Activated T-helper 1 cell treated with anti-CD3 and anti-CD28 coated beads, Interleukin-12 subunit alpha, Interleukin-12 subunit beta, Interleukin-2, Interleukin-4 antibody, amounts not matched to agents 30 ng/mL and 10 ng/mL and 1 ng/mL, durations not matched to agents 14 hours and 24 hours and 36 hours (primary cell): ENCODE results near the gene PIK3R2. TPM values are rescaled to one million over a fixed set of nuclear protein-coding genes. Genes with fewer than 3 reads are reported as not detected.

Source experiments
- DNase-seq: peaks from one replicate; pipeline ENCODE4 v3.0.0; 2021; ENCODE audit warnings: low spot score
- H3K27ac Mint-ChIP-seq: one replicate; pipeline ENCODE4 v1.8.0; 2021; ENCODE audit warnings: mild to moderate bottlenecking, mixed read lengths
- H3K27me3 Mint-ChIP-seq: one replicate; pipeline ENCODE4 v1.8.0; 2022; ENCODE audit warnings: mild to moderate bottlenecking, moderate library complexity, mixed read lengths; ENCODE audit not compliant: insufficient read depth
- H3K36me3 Mint-ChIP-seq: one replicate; pipeline ENCODE4 v1.8.0; 2021; ENCODE audit warnings: low read depth, mixed read lengths
- H3K4me1 Mint-ChIP-seq: one replicate; pipeline ENCODE4 v1.8.0; 2021; ENCODE audit warnings: low read depth, mixed read lengths
- H3K4me3 Mint-ChIP-seq: one replicate; pipeline ENCODE4 v1.8.0; 2021; ENCODE audit warnings: mild to moderate bottlenecking, moderate library complexity, mixed read lengths
- H3K9me3 Mint-ChIP-seq: one replicate; pipeline ENCODE4 v1.8.0; 2021; ENCODE audit warnings: mixed read lengths
- intact Hi-C: fragments of 100-400 bp; cut with micrococcal nuclease; formaldehyde crosslinking; loops from one replicate; pipeline ENCODE4 v1.15.1; 2024
- total RNA-seq: library from RNA; stranded (reverse); gene quantifications from 2 replicates; pipeline ENCODE4 v1.2.3, GENCODE V29; 2022

Gene PIK3R2
- total RNA-seq, 1 donor from 2014 or later = 15.6 TPM

- H3K4me3 Mint-ChIP-seq = peak overlapping the region; percentile 83
- peaks cover 20% of the 10 kb centered on the region for H3K4me1 Mint-ChIP-seq
- intact Hi-C loops = loop anchor here (1.0 to 5.0 kb wide), 4 partner anchors 38 to 442 kb away; partner anchors contain the start of genes FKBP8 and SSBP4
- no peak for DNase-seq
- peaks cover 8% of the 10 kb centered on the region for H3K36me3 Mint-ChIP-seq
- no peaks in the 10 kb centered on the region for H3K27me3 Mint-ChIP-seq
- no peak overlapping the region for H3K27ac Mint-ChIP-seq
- H3K9me3 Mint-ChIP-seq = no peaks in the 10 kb centered on the region
These were observed 41.2 kb downstream of the PIK3R2 start for GRCh38 chr19:18194181-18194530.

DNA sequence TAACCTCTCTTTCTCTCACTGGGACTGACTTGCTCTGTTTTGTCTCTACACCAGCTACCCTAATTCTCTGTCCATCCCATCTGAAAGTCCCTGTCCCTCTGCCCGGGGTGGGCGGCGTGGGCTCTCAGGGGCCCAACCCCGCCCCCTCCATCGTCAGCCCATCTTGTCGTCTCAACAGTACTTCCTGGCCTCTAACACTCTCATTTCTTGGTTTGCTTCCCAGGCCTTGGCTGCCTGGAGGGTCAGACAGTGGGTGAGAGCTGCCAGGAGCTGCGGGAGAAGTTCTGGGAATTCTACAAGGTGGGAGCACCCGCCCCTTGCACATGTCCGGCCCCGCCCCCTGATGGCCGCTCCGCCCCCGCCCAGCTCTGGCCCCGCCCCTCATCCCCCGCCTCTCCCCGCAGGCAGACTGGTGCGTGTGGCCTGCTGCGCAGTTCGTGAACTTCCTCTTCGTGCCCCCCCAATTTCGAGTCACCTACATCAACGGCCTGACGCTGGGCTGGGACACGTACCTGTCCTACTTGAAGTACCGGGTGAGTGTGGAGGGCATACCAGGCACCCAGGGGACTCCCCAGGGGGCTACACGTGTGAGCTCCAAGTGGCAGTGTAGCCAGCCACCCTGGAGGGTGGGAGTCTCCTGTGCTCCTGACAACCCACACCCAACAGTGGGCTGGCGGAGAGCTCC lies 41.7 kb downstream of the PIK3R2 start:
- Mint-ChIP-seq H3K4me3 (peak overlapping the region; percentile 83), H3K27ac (peak overlapping the region; percentile 44), H3K4me1 (peaks cover 20% of the 10 kb centered on the region), H3K27me3 (no peaks in the 10 kb centered on the region), H3K36me3 (peaks cover 9% of the 10 kb centered on the region), H3K9me3 (no peaks in the 10 kb centered on the region)
- no peak for DNase-seq
- intact Hi-C loops = loop anchor here (1.0 to 5.0 kb wide), 4 partner anchors 38 to 442 kb away; partner anchors contain the start of genes FKBP8 and SSBP4

- H3K27ac Mint-ChIP-seq = no peak overlapping the region
- DNase-seq = no peak
- H3K27me3 Mint-ChIP-seq = no peaks in the 10 kb centered on the region
These were observed 43.5 kb downstream of the PIK3R2 start for GRCh38 chr19:18196511-18196845.

GRCh38 chr19:18197306-18197705 lies 44.3 kb downstream of the PIK3R2 start:
- H3K27ac Mint-ChIP-seq = no peak overlapping the region
- H3K27me3 Mint-ChIP-seq = no peaks in the 10 kb centered on the region
- H3K36me3 Mint-ChIP-seq = peaks cover 12% of the 10 kb centered on the region
- H3K9me3 Mint-ChIP-seq = no peaks in the 10 kb centered on the region
- peaks cover 15% of the 10 kb centered on the region for H3K4me1 Mint-ChIP-seq
- H3K4me3 Mint-ChIP-seq = no peak overlapping the region
- intact Hi-C loops = no loop called here
- DNase-seq = no peak

More at GRCh38 chr19:18196511-18196845, 43.5 kb downstream of the PIK3R2 start:
- H3K4me1 Mint-ChIP-seq = peaks cover 20% of the 10 kb centered on the region
- no peaks in the 10 kb centered on the region for H3K9me3 Mint-ChIP-seq
- H3K4me3 Mint-ChIP-seq = no peak overlapping the region
- peaks cover 11% of the 10 kb centered on the region for H3K36me3 Mint-ChIP-seq
- intact Hi-C loops = no loop called here

DNA sequence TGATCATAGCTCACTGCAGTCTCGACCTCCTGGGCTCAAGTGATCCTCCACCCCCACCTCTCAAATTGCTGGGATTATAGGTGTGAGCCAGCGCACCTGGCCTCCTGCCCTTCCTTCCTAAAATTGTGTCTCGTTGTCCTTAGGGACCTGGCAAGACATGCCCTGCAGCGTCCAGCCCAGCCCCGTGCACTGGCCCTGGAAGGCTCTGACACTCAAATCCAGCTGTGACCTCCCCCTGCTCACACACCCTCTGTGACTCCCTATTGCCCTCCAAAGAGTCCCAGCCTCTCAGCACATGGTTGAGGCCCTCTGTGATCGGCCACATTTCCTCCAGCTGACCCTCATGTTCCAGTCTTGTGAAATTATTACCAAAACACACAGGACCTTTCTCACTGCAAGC lies 45.0 kb downstream of the PIK3R2 start:
- Mint-ChIP-seq H3K36me3 (peaks cover 12% of the 10 kb centered on the region), H3K4me3 (no peak overlapping the region), H3K9me3 (no peaks in the 10 kb centered on the region), H3K27ac (no peak overlapping the region), H3K27me3 (no peaks in the 10 kb centered on the region), H3K4me1 (peaks cover 17% of the 10 kb centered on the region)
- no peak for DNase-seq
- intact Hi-C loops = no loop called here

DNA sequence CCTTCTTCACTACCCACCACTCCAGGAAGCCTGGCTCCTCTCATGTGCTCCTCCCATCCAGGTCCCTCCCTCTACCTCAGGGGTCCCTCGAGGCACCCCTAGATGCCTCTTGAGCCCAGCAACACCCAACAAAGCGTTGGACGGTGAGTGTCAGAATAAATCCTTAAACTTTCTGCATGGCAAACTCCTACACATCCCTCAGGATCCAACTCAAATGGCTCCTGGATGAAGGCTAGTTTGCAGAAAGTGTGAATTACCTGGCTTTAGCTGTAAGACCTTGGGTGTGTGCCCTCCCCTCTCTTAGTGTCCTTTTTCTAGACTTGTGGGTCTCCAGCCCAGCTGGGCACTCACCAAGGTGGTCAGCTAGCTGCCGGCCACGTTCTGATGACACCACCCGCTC lies 45.4 kb downstream of the PIK3R2 start:
- Mint-ChIP-seq H3K27me3 (no peaks in the 10 kb centered on the region), H3K4me1 (peaks cover 22% of the 10 kb centered on the region), H3K27ac (peak overlapping the region; percentile 37), H3K9me3 (no peaks in the 10 kb centered on the region), H3K4me3 (peak overlapping the region; percentile 10), H3K36me3 (peaks cover 12% of the 10 kb centered on the region)
- intact Hi-C loops = no loop called here
- DNase-seq = no peak

DNA sequence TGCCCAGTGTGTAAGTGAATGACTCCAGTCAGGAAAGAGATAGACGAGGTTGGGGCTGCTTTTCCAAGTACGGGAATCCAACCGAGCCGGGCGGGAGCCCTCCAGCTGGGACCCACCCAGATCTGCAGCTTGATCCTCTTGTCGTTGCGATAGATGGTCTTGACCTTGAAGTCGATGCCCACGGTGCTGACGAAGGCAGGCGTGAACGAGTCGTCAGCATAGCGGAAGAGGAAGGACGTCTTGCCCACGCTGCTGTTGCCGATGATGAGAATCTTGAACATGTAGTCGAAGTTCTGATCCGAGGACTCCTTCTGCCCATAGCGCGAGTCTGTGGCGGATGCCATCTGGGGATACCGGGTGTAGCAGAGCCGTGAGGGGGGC lies 49.4 kb downstream of the PIK3R2 start:
- Mint-ChIP-seq H3K27ac (no peak overlapping the region), H3K4me3 (peak overlapping the region; percentile 69), H3K27me3 (no peaks in the 10 kb centered on the region), H3K4me1 (peaks cover 18% of the 10 kb centered on the region), H3K36me3 (peaks cover 12% of the 10 kb centered on the region), H3K9me3 (no peaks in the 10 kb centered on the region)
- DNase-seq = no peak
- intact Hi-C loops = loop anchor here (5.0 kb wide), 1 partner anchor 185 kb away; the partner anchor contains the start of gene GDF15

- Mint-ChIP-seq H3K4me3 (peak overlapping the region; percentile 95), H3K36me3 (peaks cover 11% of the 10 kb centered on the region), H3K9me3 (no peaks in the 10 kb centered on the region), H3K27me3 (no peaks in the 10 kb centered on the region), H3K27ac (peak overlapping the region; percentile 86), H3K4me1 (peaks cover 18% of the 10 kb centered on the region)
- intact Hi-C loops = loop anchor here (5.0 kb wide), 1 partner anchor 184 kb away; the partner anchor contains the start of gene GDF15
- no peak for DNase-seq
These were observed 49.9 kb downstream of the PIK3R2 start for GRCh38 chr19:18202778-18203407.

DNA sequence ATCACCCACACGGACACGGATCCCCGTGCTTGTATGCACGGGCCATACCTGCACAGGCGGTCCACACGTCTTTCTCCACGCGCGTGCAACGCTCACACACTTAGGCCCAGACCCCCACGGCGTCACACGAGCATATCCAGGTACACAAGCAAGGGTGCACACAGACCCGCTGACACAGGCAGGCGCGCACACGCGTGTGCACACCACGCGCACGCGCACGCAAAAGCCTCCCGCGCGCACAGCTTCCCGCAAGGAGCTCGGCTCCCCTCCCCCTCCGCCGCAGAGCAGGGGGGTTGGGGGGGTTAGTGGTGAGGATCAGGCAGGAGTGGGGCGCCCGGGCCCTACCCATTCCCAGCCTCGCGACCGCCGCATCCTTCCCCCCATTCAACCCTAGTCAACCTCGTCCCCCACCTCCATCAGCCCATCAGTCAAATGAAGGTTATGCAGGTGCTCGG lies 50.5 kb downstream of the PIK3R2 start:
- Mint-ChIP-seq H3K27me3 (peaks cover under 1% of the 10 kb centered on the region), H3K36me3 (peaks cover 6% of the 10 kb centered on the region), H3K4me1 (peaks cover 18% of the 10 kb centered on the region), H3K4me3 (peak overlapping the region; percentile 95), H3K9me3 (no peaks in the 10 kb centered on the region), H3K27ac (peak overlapping the region; percentile 86)
- no peak for DNase-seq
- intact Hi-C loops = loop anchor here (5.0 kb wide), 1 partner anchor 184 kb away; the partner anchor contains the start of gene GDF15

DNA sequence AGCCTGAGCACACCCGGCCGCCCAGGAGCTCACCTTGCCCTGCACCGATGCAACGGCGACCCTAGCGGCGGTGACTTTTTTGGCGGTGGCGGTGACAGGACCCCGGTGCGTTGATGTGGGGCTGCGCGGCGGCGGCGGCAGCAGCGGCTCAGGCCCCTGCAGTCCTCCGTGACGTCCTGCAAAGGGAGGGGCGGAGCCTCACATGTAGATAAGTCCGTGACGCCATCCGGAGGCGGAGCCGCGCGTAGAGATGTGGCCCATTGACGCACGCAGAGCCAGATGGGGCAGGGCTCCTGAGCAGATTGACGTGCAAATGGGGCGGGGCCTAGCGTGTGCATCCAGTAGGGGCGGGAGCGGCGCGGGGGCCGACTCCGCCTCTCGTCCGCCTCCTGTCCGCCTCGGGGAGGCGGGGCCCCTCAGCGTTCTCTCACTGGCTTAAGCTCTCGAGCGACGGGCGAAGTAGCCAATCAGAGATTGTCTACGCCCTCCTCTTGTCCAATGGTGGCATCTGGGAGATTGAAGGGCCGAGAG lies 51.0 kb downstream of the PIK3R2 start, which contains the start of gene RAB3A:
TSS of gene RAB3A (minus strand) at position 180 of the 531 bp plus-strand sequence. CDS start 1,302 bp downstream, outside the sequence.
- H3K27me3 Mint-ChIP-seq = peaks cover 4% of the 10 kb centered on the region
- peak within 1 kb of the TSS; percentile 86 for H3K27ac Mint-ChIP-seq
- intact Hi-C loops = loop anchor here (1.0 to 5.0 kb wide), 13 partner anchors 11 to 715 kb away; partner anchors contain the start of genes COPE, DDX49, ELL and GDF15
- peak; percentile 99 for DNase-seq
- no peaks in the 10 kb centered on the region for H3K9me3 Mint-ChIP-seq
- peak within 1 kb of the TSS; percentile 95 for H3K4me3 Mint-ChIP-seq
- peaks cover 4% of the 10 kb centered on the region for H3K36me3 Mint-ChIP-seq
- H3K4me1 Mint-ChIP-seq = peaks cover 18% of the 10 kb centered on the region

- H3K9me3 Mint-ChIP-seq = no peaks in the 10 kb centered on the region
- peak overlapping the region; percentile 90 for H3K4me3 Mint-ChIP-seq
- H3K27ac Mint-ChIP-seq = peak overlapping the region; percentile 86
- H3K36me3 Mint-ChIP-seq = peaks cover 2% of the 10 kb centered on the region
- DNase-seq = no peak
- H3K27me3 Mint-ChIP-seq = peaks cover 4% of the 10 kb centered on the region
- intact Hi-C loops = loop anchor here (1.0 to 5.0 kb wide), 13 partner anchors 11 to 715 kb away; partner anchors contain the start of genes COPE, DDX49, ELL and GDF15
- H3K4me1 Mint-ChIP-seq = peaks cover 18% of the 10 kb centered on the region
These were observed 51.6 kb downstream of the PIK3R2 start for GRCh38 chr19:18204394-18205199.

GRCh38 chr19:18205200-18205892 lies 52.4 kb downstream of the PIK3R2 start:
- no peaks in the 10 kb centered on the region for H3K9me3 Mint-ChIP-seq
- H3K36me3 Mint-ChIP-seq = peaks cover 2% of the 10 kb centered on the region
- peaks cover 18% of the 10 kb centered on the region for H3K4me1 Mint-ChIP-seq
- H3K27me3 Mint-ChIP-seq = peaks cover 5% of the 10 kb centered on the region
- H3K4me3 Mint-ChIP-seq = peak overlapping the region; percentile 90
- H3K27ac Mint-ChIP-seq = peak overlapping the region; percentile 86
- peak; percentile 42 for DNase-seq
- intact Hi-C loops = loop anchor here (2.0 kb wide), 2 partner anchors 53 to 431 kb away; partner anchors contain the start of genes KLHL26 and PIK3R2
